GM12878 (cell line): ENCODE data around the gene OR2AP1. TPM values are rescaled to one million over a fixed set of nuclear protein-coding genes. Genes with fewer than 3 reads are reported as not detected.
"Not testable (repeated sequence)": the region's sequence is repeated elsewhere in the genome, so short reads cannot be mapped to it uniquely, and the experiment has no call there.

Experiments
- ATAC-seq: fragments of 200-7000 bp; cut with Tn5 transposase; 3 replicates; pipeline ENCODE4 v1.9.1; 2020; ENCODE audit warnings: mild to moderate bottlenecking, moderate library complexity
- BruUV-seq: library from RNA; stranded (reverse); fragments of 400-500 nt; replicated peaks from 2 replicates; lab custom pipeline; 2021; lab: Mats Ljungman, UMichigan
- CTCF ChIA-PET: fragments of 300-600 bp; sonication (Branson Sonifier 250); formaldehyde crosslinking; extraction: SDS; loops from one replicate; lab custom pipeline; 2021; ENCODE audit warnings: inconsistent platforms; lab: Yijun Ruan, JAX
- POLR2A ChIA-PET: fragments of 350-600 bp; formaldehyde crosslinking; extraction: SDS; loops from one replicate; lab custom pipeline; 2021; ENCODE audit warnings: inconsistent platforms; lab: Charles Lee
- RAD21 ChIA-PET: fragments of 300-600 bp; sonication (Branson Sonifier 250); formaldehyde crosslinking; loops from one replicate; lab custom pipeline; 2023; ENCODE audit warnings: antibody characterized with exemption; ENCODE audit not compliant: unreplicated experiment; lab: Charles Lee
- SMC1A ChIA-PET: fragments of 300-600 bp; sonication (Branson Sonifier 250); formaldehyde crosslinking; loops from one replicate; lab custom pipeline; 2023; ENCODE audit not compliant: unreplicated experiment, uncharacterized antibody; lab: Charles Lee
- DNase-seq: peaks from one replicate; pipeline ENCODE4 v3.0.0-alpha.2; 2011; ENCODE audit warnings: low read depth, low spot score
- FAIRE-seq: peaks from 3 replicates; lab custom pipeline; 2011; peaks lifted over from hg19 to GRCh38; lab: Jason Lieb, UNC
- H2AFZ ChIP-seq: 2 replicates; pipeline ENCODE4 v1.6.0; 2011; ENCODE audit warnings: low read depth, low read length, control low read depth; ENCODE audit not compliant: control insufficient read depth
- H3K27ac ChIP-seq: 2 replicates; pipeline ENCODE4 v1.5.1; 2011; ENCODE audit warnings: control low read depth; ENCODE audit not compliant: control insufficient read depth, insufficient read depth
- H3K27me3 ChIP-seq, 2 experiments: replicated peaks in 1 of 2; 2 replicates each; pipeline versions ENCODE4 v1.6.0 to v1.6.1; 2011; ENCODE audit warnings: low read length in 1 of 2; ENCODE audit not compliant: control insufficient read depth in 2 of 2, insufficient read depth in 2 of 2
- H3K36me3 ChIP-seq, 2 experiments: 2 replicates each; pipeline ENCODE4 v1.5.1; 2011; ENCODE audit warnings: low read length in 1 of 2; ENCODE audit not compliant: control insufficient read depth in 2 of 2, insufficient read depth in 2 of 2
- H3K4me1 ChIP-seq: 2 replicates; pipeline ENCODE4 v1.6.1; 2011; ENCODE audit warnings: mild to moderate bottlenecking, low read length, moderate library complexity, mixed read lengths; ENCODE audit not compliant: control insufficient read depth, insufficient read depth
- H3K4me2 ChIP-seq: 2 replicates; pipeline ENCODE4 v1.6.0; 2011; ENCODE audit warnings: control low read depth; ENCODE audit not compliant: control insufficient read depth, insufficient read depth
- H3K4me3 ChIP-seq: fragments of 200-600 bp; sonication (generic); 2 replicates; pipeline ENCODE4 v1.5.1; 2016
- H3K79me2 ChIP-seq: 2 replicates; pipeline ENCODE4 v1.6.0; 2011; ENCODE audit warnings: low read length; ENCODE audit not compliant: control insufficient read depth, insufficient read depth
- H3K9ac ChIP-seq: 2 replicates; pipeline ENCODE4 v1.8.0; 2011; ENCODE audit warnings: low read length, control low read depth, mixed read lengths; ENCODE audit not compliant: control insufficient read depth, insufficient read depth
- H3K9me3 ChIP-seq: replicated peaks from 3 replicates; pipeline ENCODE4 v1.5.1; 2011; ENCODE audit warnings: mild to moderate bottlenecking, low read length; ENCODE audit not compliant: control insufficient read depth, insufficient read depth
- H4K20me1 ChIP-seq: 2 replicates; pipeline ENCODE4 v1.6.0; 2011; ENCODE audit not compliant: control insufficient read depth, insufficient read depth
- FOS ChIP-seq: IDR thresholded peaks from 3 replicates; pipeline ENCODE4 v1.6.1; 2011; ENCODE audit warnings: borderline replicate concordance; ENCODE audit not compliant: insufficient read length; ENCODE audit errors: extremely low read depth
- FOXK2 ChIP-seq: fragments of 450-650 bp; IDR thresholded peaks from 2 replicates; pipeline ENCODE4 v1.6.1; 2017; ENCODE audit warnings: mild to moderate bottlenecking, moderate library complexity
- HDGF ChIP-seq: fragments of 450-650 bp; IDR thresholded peaks from 2 replicates; pipeline ENCODE4 v1.6.1; 2016; ENCODE audit warnings: antibody characterized with exemption
- KDM1A ChIP-seq: fragments of 200-600 bp; sonication (generic); IDR thresholded peaks from 2 replicates; pipeline ENCODE4 v1.6.1; 2016; ENCODE audit warnings: borderline replicate concordance
- NR2C2 ChIP-seq: IDR thresholded peaks from 2 replicates; pipeline ENCODE4 v1.6.1; 2011; ENCODE audit warnings: borderline replicate concordance, low read depth; ENCODE audit not compliant: control insufficient read depth, insufficient read length
- SP1 ChIP-seq: IDR thresholded peaks from one replicate; pipeline ENCODE4 v1.6.1; 2011; ENCODE audit warnings: low read depth, low read length
- TCF3 ChIP-seq: IDR thresholded peaks from 2 replicates; pipeline ENCODE4 v1.6.1; 2012; ENCODE audit warnings: low read depth, mild to moderate bottlenecking, low read length, borderline replicate concordance; ENCODE audit not compliant: insufficient read depth
- WRNIP1 ChIP-seq: IDR thresholded peaks from 2 replicates; pipeline ENCODE4 v1.6.1; 2011; ENCODE audit warnings: low read depth, low read length, improper control_type of control experiment, borderline replicate concordance
- YY1 ChIP-seq: IDR thresholded peaks from 2 replicates; pipeline ENCODE4 v1.6.1; 2011; ENCODE audit warnings: low read depth, mild to moderate bottlenecking, low read length
- ZNF592 ChIP-seq: fragments of 450-650 bp; IDR thresholded peaks from 2 replicates; pipeline ENCODE4 v1.6.1; 2017; ENCODE audit warnings: mild to moderate bottlenecking, moderate library complexity
- WGBS: methylation state at CpG from one replicate; pipeline ENCODE4 v1.1.6; 2016; ENCODE audit warnings: low lambda C conversion rate; ENCODE audit not compliant: insufficient replicate concordance, insufficient coverage; ENCODE audit errors: missing lambda C conversion rate; 5-methylcytosine and 5-hydroxymethylcytosine counted together
- in situ Hi-C: fragments of 300-500 bp; cut with MboI; formaldehyde crosslinking; loops from 9 replicates; pipeline ENCODE4 v1.14.3; 2018; ENCODE audit warnings: mixed read lengths
- intact Hi-C: fragments of 100-400 bp; cut with micrococcal nuclease; formaldehyde crosslinking; loops from one replicate; pipeline ENCODE4 v1.14.2; 2022; ENCODE audit not compliant: unreplicated experiment
- polyA plus RNA-seq, 11 experiments: library from polyadenylated mRNA; depleted of rRNA in 4 of 11; unstranded in 6 of 11; stranded (reverse) in 5 of 11; fragments of >200 nt; fragmentation: Nextera tagmentation in 4 of 11; fragmentation: Illumina TruSeq in 1 of 11; extraction: Ambion mirVana in 4 of 11; extraction: Trizol in 1 of 11; gene quantifications; 1 replicate in 1 of 11; 2 replicates in 10 of 11; pipeline versions ENCODE4 v1.2.1 to v1.2.3, GENCODE V29; 2011 to 2016; ENCODE audit warnings: inconsistent platforms in 2 of 11, missing spikeins in 2 of 11, low read depth in 1 of 11
- total RNA-seq, 4 experiments: library from RNA; depleted of rRNA in 3 of 4; stranded (reverse); fragments of >200 nt in 3 of 4; fragmentation: Illumina TruSeq in 1 of 4; extraction: Trizol in 1 of 4; gene quantifications; 2 replicates each; pipeline versions ENCODE4 v1.2.1 to v1.2.3, GENCODE V29; 2013 to 2021
- TF ChIP-seq, protein P1 (sequence below): IDR thresholded peaks from 2 replicates; pipeline ENCODE4 v1.6.1; 2012; ENCODE audit warnings: low read length, inconsistent platforms

The OR2AP1 gene
- total and polyA plus RNA-seq, 10 of the 15 experiments (the other 5 are each of a cell fraction or from before 2014, with no cell fraction given) = not detected

DNA sequence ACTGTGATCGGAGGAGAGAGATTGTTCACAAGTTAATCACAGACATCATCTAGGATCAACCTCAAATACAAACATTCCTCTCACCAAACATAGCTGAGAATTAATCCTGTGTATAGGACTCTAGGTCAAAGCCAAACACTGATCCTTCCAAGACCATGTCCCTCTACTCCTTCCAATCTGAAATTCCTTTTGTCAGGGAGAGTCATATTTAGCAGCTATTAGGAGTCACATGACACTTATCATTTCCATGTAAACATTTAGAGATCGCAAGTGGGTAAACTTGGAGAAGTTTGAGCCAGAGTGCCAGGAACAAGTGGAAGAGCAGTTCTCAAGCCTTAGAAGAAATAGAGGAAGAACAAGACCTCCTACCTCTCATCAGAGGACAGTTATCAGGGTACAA, 13.5 kb downstream of the OR2AP1 start:
- TF ChIP-seq FOXK2 (no peak), WRNIP1 (no peak), NR2C2 (no peak), HDGF (no peak), FOS (no peak), TCF3 (no peak), SP1 (no peak), KDM1A (no peak), YY1 (no peak), ZNF592 (no peak)
- TF ChIP-seq, protein P1, sequence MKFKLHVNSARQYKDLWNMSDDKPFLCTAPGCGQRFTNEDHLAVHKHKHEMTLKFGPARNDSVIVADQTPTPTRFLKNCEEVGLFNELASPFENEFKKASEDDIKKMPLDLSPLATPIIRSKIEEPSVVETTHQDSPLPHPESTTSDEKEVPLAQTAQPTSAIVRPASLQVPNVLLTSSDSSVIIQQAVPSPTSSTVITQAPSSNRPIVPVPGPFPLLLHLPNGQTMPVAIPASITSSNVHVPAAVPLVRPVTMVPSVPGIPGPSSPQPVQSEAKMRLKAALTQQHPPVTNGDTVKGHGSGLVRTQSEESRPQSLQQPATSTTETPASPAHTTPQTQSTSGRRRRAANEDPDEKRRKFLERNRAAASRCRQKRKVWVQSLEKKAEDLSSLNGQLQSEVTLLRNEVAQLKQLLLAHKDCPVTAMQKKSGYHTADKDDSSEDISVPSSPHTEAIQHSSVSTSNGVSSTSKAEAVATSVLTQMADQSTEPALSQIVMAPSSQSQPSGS = no peak
- no peak for ATAC-seq
- H3K27ac ChIP-seq = no peak overlapping the region
- ChIA-PET RAD21 (no interaction called here), SMC1A (no interaction called here), CTCF (no interaction called here), POLR2A (no interaction called here)
- H3K9ac ChIP-seq = no peak overlapping the region
- H2AFZ ChIP-seq = no peak overlapping the region
- no peaks in the 10 kb centered on the region for H3K36me3 ChIP-seq
- FAIRE-seq = no peak
- H3K4me1 ChIP-seq = no peaks in the 10 kb centered on the region
- intact Hi-C loops (no loop called here), in situ Hi-C loops (no loop called here)
- no TSS peak for BruUV-seq
- H3K4me2 ChIP-seq = no peak overlapping the region
- H3K79me2 ChIP-seq = no peaks in the 10 kb centered on the region
- H3K9me3 ChIP-seq = no peaks in the 10 kb centered on the region
- no peaks in the 10 kb centered on the region for H3K27me3 ChIP-seq
- no peak overlapping the region for H3K4me3 ChIP-seq
- DNase-seq = no peak
- no peaks in the 10 kb centered on the region for H4K20me1 ChIP-seq
- 48% methylated on average over 2 of the region's 2 CpGs for WGBS

DNA sequence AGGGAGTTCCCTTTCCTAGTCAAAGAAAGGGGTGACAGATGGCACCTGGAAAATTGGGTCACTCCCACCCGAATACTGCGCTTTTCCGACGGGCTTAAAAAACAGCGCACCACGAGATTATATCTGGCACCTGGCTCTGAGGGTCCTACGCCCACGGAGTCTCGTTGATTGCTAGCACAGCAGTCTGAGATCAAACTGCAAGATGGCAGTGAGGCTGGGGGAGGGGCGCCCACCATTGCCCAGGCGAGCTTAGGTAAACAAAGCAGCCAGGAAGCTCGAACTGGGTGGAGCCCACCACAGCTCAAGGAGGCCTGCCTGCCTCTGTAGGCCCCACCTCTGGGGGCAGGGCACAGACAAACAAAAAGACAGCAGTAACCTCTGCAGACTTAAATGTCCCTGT, 17.9 kb downstream of the OR2AP1 start:
- H3K27ac ChIP-seq, DNase-seq, RAD21 ChIA-PET, H4K20me1 ChIP-seq, POLR2A ChIA-PET, H3K4me3 ChIP-seq, H2AFZ ChIP-seq, ATAC-seq, FAIRE-seq, H3K27me3 ChIP-seq, H3K4me1 ChIP-seq, BruUV-seq, in situ Hi-C loops, H3K36me3 ChIP-seq, SMC1A ChIA-PET, H3K4me2 ChIP-seq, H3K9me3 ChIP-seq, intact Hi-C loops, H3K9ac ChIP-seq, CTCF ChIA-PET, H3K79me2 ChIP-seq: not testable (repeated sequence)
- WGBS = 49% methylated on average over 12 of the region's 12 CpGs
